Psoas muscle (tissue), 8 donors: ENCODE results near the gene HBP1. TPM values are rescaled to one million over a fixed set of nuclear protein-coding genes. Genes with fewer than 3 reads are reported as not detected.

ENCODE experiments used
- ATAC-seq, 4 donors: fragments of 200-7000 bp; cut with Tn5 transposase; one replicate each; pipeline ENCODE4 v1.9.1; 2020; ENCODE audit warnings: moderate library complexity in 3 of 4, mild to moderate bottlenecking in 2 of 4
- DNase-seq, 2 donors: peaks; one replicate each; pipeline ENCODE4 v3.0.0-alpha.2; 2020
- H3K27ac ChIP-seq: fragments of 200-600 bp; one replicate; pipeline ENCODE4 v1.8.0; 2022
- H3K27me3 ChIP-seq, 3 donors: fragments of 200-600 bp in 1 of 3; one replicate each; pipeline versions ENCODE4 v1.6.1 to v1.8.0; 2013 to 2022; ENCODE audit warnings: low read length in 2 of 3, mild to moderate bottlenecking in 2 of 3, moderate library complexity in 1 of 3; ENCODE audit not compliant: insufficient read depth in 3 of 3
- H3K36me3 ChIP-seq, 2 donors: fragments of 200-600 bp in 1 of 2; one replicate each; pipeline versions ENCODE4 v1.6.1 to v1.8.0; 2013 to 2022; ENCODE audit warnings: low read depth in 1 of 2, mild to moderate bottlenecking in 1 of 2, moderate library complexity in 1 of 2; ENCODE audit not compliant: insufficient read depth in 1 of 2
- H3K4me1 ChIP-seq: fragments of 200-600 bp; one replicate; pipeline ENCODE4 v1.8.0; 2022
- H3K4me3 ChIP-seq: fragments of 200-600 bp; one replicate; pipeline ENCODE4 v1.8.0; 2022; ENCODE audit warnings: mild to moderate bottlenecking
- H3K9me3 ChIP-seq: fragments of 200-600 bp; one replicate; pipeline ENCODE4 v1.8.0; 2022
- CTCF ChIP-seq: fragments of 200-600 bp; IDR thresholded peaks from one replicate; pipeline ENCODE4 v1.8.0; 2022; ENCODE audit warnings: antibody characterized with exemption
- WGBS, 3 donors: extraction: QIAGEN DNeasy Blood & Tissue Kit; methylation state at CpG; one replicate each; pipeline versions ENCODE4 v1.1.6 to v1.1.7; 2013; 5-methylcytosine and 5-hydroxymethylcytosine counted together
- intact Hi-C, 2 donors: fragments of 100-400 bp; cut with DNase I; formaldehyde crosslinking; loops; one replicate each; pipeline versions ENCODE4 v1.11.0 to v1.14.2; 2022
- polyA plus RNA-seq, 3 donors: library from polyadenylated mRNA; stranded (reverse); fragments of 200-250 nt; gene quantifications; one replicate each; pipeline ENCODE4 v1.2.3, GENCODE V29; 2013
- total RNA-seq, 4 donors: library from RNA; stranded (reverse); fragmentation: NEBNext Ultra II Directional in 2 of 4; extraction: Animal tissue kit (Norgen Biotek cat#: 25700) in 2 of 4; gene quantifications; one replicate each; pipeline versions ENCODE4 v1.2.1 to v1.2.4, GENCODE V29; 2021 to 2023
- donor health status: healthy with polysubstance abuse.
- donor health status: DM: no; HTN: no; CAD: no; lungs with moderate emphysema.
- donor health status: Bipolar disorder and iron deficiency.
- donor health status: healthy.
- donor health status: DM: yes; HTN: yes; CAD: no.
- donor health status: DM: no; HTN: no; CAD: no.
- donor health status: DM: no; HTN: no; CAD: no.
- donor health status: DM: yes; HTN: yes; CAD: no.

Gene HBP1
- total and polyA plus RNA-seq, 7 donors = 14.6 to 76.7 (median 69.5) TPM

- TF ChIP-seq CTCF = no peak
- intact Hi-C loops = no loop called here
These were observed 16.9 kb downstream of the HBP1 start for GRCh38 chr7:107185716-107186115.

GRCh38 chr7:107186240-107186639 is 17.4 kb downstream of the HBP1 start:
- peaks cover 2 to 100% of the 10 kb centered on the region in 2 donors for H3K36me3 ChIP-seq
- no peak overlapping the region for H3K27ac ChIP-seq
- no peak for TF ChIP-seq CTCF
- H3K9me3 ChIP-seq = no peaks in the 10 kb centered on the region
- H3K4me3 ChIP-seq = no peak overlapping the region
- intact Hi-C loops = no loop called here
- H3K4me1 ChIP-seq = no peaks in the 10 kb centered on the region
- no peaks in the 10 kb centered on the region for H3K27me3 ChIP-seq
- WGBS, 3 donors = 91 to 93% (median 92%) methylated on average over 4 of the region's 4 CpGs
- ATAC-seq (no peak), DNase-seq (no peak)

More at GRCh38 chr7:107185716-107186115, 16.9 kb downstream of the HBP1 start:
- ATAC-seq (no peak), DNase-seq (no peak)
- H3K4me3 ChIP-seq = no peak overlapping the region
- H3K27ac ChIP-seq = no peak overlapping the region
- no peaks in the 10 kb centered on the region for H3K27me3 ChIP-seq
- WGBS, 3 donors = 82 to 89% (median 84%) methylated on average over 4 of the region's 4 CpGs
- peaks cover 2 to 99% of the 10 kb centered on the region in 2 donors for H3K36me3 ChIP-seq
- H3K4me1 ChIP-seq = peaks cover 2% of the 10 kb centered on the region
- no peaks in the 10 kb centered on the region for H3K9me3 ChIP-seq

- DNase-seq (no peak), ATAC-seq (no peak)
- Histone ChIP-seq H3K27me3 (no peaks in the 10 kb centered on the region), H3K4me1 (no peaks in the 10 kb centered on the region), H3K27ac (no peak overlapping the region), H3K9me3 (no peaks in the 10 kb centered on the region), H3K4me3 (no peak overlapping the region), H3K36me3 (peaks cover 2 to 100% of the 10 kb centered on the region in 2 donors)
- intact Hi-C loops = no loop called here
- 78 to 89% (median 87%) methylated on average over 2 of the region's 2 CpGs for WGBS, 3 donors
- no peak for TF ChIP-seq CTCF
These were observed 19.0 kb downstream of the HBP1 start for GRCh38 chr7:107187774-107188173.

- Histone ChIP-seq H3K27me3 (no peaks in the 10 kb centered on the region), H3K27ac (no peak overlapping the region), H3K36me3 (peaks cover 2 to 98% of the 10 kb centered on the region in 2 donors), H3K4me3 (no peak overlapping the region), H3K9me3 (no peaks in the 10 kb centered on the region), H3K4me1 (no peaks in the 10 kb centered on the region)
- intact Hi-C loops = loop anchor here in 1 of 2 donors (10.0 kb wide), 1 partner anchor 405 kb away; no protein-coding TSS in a partner anchor
- TF ChIP-seq CTCF = no peak
- WGBS, 3 donors = 95 to 99% (median 95%) methylated on average over 2 of the region's 2 CpGs
- ATAC-seq (no peak), DNase-seq (no peak)
These were observed 21.3 kb downstream of the HBP1 start for GRCh38 chr7:107190090-107190489.

- ATAC-seq (no peak), DNase-seq (no peak)
- H3K9me3 ChIP-seq = no peaks in the 10 kb centered on the region
- no peak overlapping the region for H3K27ac ChIP-seq
- WGBS, 3 donors = 61 to 79% (median 62%) methylated on average over 1 of the region's 1 CpG
- peaks cover 9 to 97% of the 10 kb centered on the region in 2 donors for H3K36me3 ChIP-seq
- no peak overlapping the region for H3K4me3 ChIP-seq
- no peaks in the 10 kb centered on the region for H3K4me1 ChIP-seq
- H3K27me3 ChIP-seq = no peaks in the 10 kb centered on the region
- intact Hi-C loops = loop anchor here in 1 of 2 donors (10.0 kb wide), 1 partner anchor 401 kb away; no protein-coding TSS in a partner anchor
- TF ChIP-seq CTCF = no peak
These were observed 25.2 kb downstream of the HBP1 start for GRCh38 chr7:107194052-107194451.
